Duodenal mucosa (tissue), 2 donors: ENCODE data around the gene AATK.

Experiments
- H3K27ac ChIP-seq: one replicate; pipeline ENCODE4 v1.7.0; 2013; ENCODE audit warnings: low read depth, low read length
- H3K27me3 ChIP-seq, 2 donors: one replicate each; pipeline ENCODE4 v1.7.0; 2013; ENCODE audit warnings: low read length in 2 of 2, control low read depth in 1 of 2; ENCODE audit not compliant: insufficient read depth in 2 of 2, control insufficient read depth in 1 of 2
- H3K36me3 ChIP-seq, 2 donors: one replicate each; pipeline ENCODE4 v1.7.0; 2013; ENCODE audit warnings: low read length in 2 of 2, control low read depth in 1 of 2; ENCODE audit not compliant: insufficient read depth in 2 of 2, control insufficient read depth in 1 of 2
- H3K4me1 ChIP-seq, 2 donors: one replicate each; pipeline ENCODE4 v1.7.0; 2013; ENCODE audit warnings: low read length in 2 of 2, control low read depth in 1 of 2; ENCODE audit not compliant: insufficient read depth in 2 of 2, control insufficient read depth in 1 of 2
- H3K4me3 ChIP-seq, 2 donors: one replicate each; pipeline ENCODE4 v1.7.0; 2013; ENCODE audit warnings: low read length in 2 of 2, low read depth in 1 of 2
- H3K9ac ChIP-seq, 2 donors: one replicate each; pipeline ENCODE4 v1.7.0; 2013; ENCODE audit warnings: low read length in 2 of 2, low read depth in 1 of 2
- H3K9me3 ChIP-seq, 2 donors: one replicate each; pipeline ENCODE4 v1.7.0; 2013; ENCODE audit warnings: low read length in 2 of 2, control low read depth in 1 of 2; ENCODE audit not compliant: control insufficient read depth in 1 of 2

Gene AATK

GRCh38 chr17:81162491-81162890 is 3.5 kb downstream of the AATK start:
- Histone ChIP-seq H3K27ac (no peak overlapping the region), H3K9ac (no peak overlapping the region), H3K9me3 (no peaks in the 10 kb centered on the region), H3K4me3 (no peak overlapping the region), H3K4me1 (peaks cover 0 to 7% of the 10 kb centered on the region in 2 donors), H3K36me3 (no peaks in the 10 kb centered on the region), H3K27me3 (peaks cover 3 to 6% of the 10 kb centered on the region in 2 donors)

GRCh38 chr17:81161972-81162371 is 4.0 kb downstream of the AATK start:
- Histone ChIP-seq H3K9me3 (no peaks in the 10 kb centered on the region), H3K9ac (no peak overlapping the region), H3K4me3 (no peak overlapping the region), H3K36me3 (no peaks in the 10 kb centered on the region), H3K4me1 (peaks cover 0 to 7% of the 10 kb centered on the region in 2 donors), H3K27me3 (peaks cover 3 to 6% of the 10 kb centered on the region in 2 donors), H3K27ac (no peak overlapping the region)

GRCh38 chr17:81161536-81161935 is 4.5 kb downstream of the AATK start:
- no peak overlapping the region for H3K27ac ChIP-seq
- H3K27me3 ChIP-seq: peaks cover 0 to 6% of the 10 kb centered on the region in 2 donors
- H3K9me3 ChIP-seq: no peaks in the 10 kb centered on the region
- no peak overlapping the region for H3K9ac ChIP-seq
- no peaks in the 10 kb centered on the region for H3K36me3 ChIP-seq
- H3K4me1 ChIP-seq: peaks cover 0 to 7% of the 10 kb centered on the region in 2 donors
- no peak overlapping the region for H3K4me3 ChIP-seq

- H3K9ac ChIP-seq: no peak overlapping the region
- H3K9me3 ChIP-seq: no peaks in the 10 kb centered on the region
- no peak overlapping the region for H3K4me3 ChIP-seq
- peaks cover 0 to 6% of the 10 kb centered on the region in 2 donors for H3K27me3 ChIP-seq
- H3K27ac ChIP-seq: no peak overlapping the region
- H3K4me1 ChIP-seq: peaks cover 0 to 7% of the 10 kb centered on the region in 2 donors
- H3K36me3 ChIP-seq: no peaks in the 10 kb centered on the region
Measured at GRCh38 chr17:81160747-81161453, 5.1 kb downstream of the AATK start.

GRCh38 chr17:81160306-81160705 is 5.7 kb downstream of the AATK start:
- Histone ChIP-seq H3K27ac (no peak overlapping the region), H3K9me3 (no peaks in the 10 kb centered on the region), H3K9ac (no peak overlapping the region), H3K27me3 (peaks cover 0 to 6% of the 10 kb centered on the region in 2 donors), H3K4me1 (peaks cover 0 to 2% of the 10 kb centered on the region in 2 donors), H3K36me3 (no peaks in the 10 kb centered on the region), H3K4me3 (no peak overlapping the region)

GRCh38 chr17:81159611-81160265 is 6.3 kb downstream of the AATK start:
- H3K9me3 ChIP-seq: no peaks in the 10 kb centered on the region
- H3K4me1 ChIP-seq: no peaks in the 10 kb centered on the region
- no peak overlapping the region for H3K27ac ChIP-seq
- no peak overlapping the region for H3K9ac ChIP-seq
- no peaks in the 10 kb centered on the region for H3K36me3 ChIP-seq
- H3K4me3 ChIP-seq: no peak overlapping the region
- peaks cover 0 to under 1% of the 10 kb centered on the region in 2 donors for H3K27me3 ChIP-seq

GRCh38 chr17:81158688-81159590 is 7.1 kb downstream of the AATK start:
- Histone ChIP-seq H3K4me3 (no peak overlapping the region), H3K9ac (no peak overlapping the region), H3K4me1 (no peaks in the 10 kb centered on the region), H3K27me3 (no peaks in the 10 kb centered on the region), H3K9me3 (no peaks in the 10 kb centered on the region), H3K36me3 (no peaks in the 10 kb centered on the region), H3K27ac (no peak overlapping the region)

- Histone ChIP-seq H3K9me3 (no peaks in the 10 kb centered on the region), H3K27ac (no peak overlapping the region), H3K27me3 (no peaks in the 10 kb centered on the region), H3K9ac (no peak overlapping the region), H3K4me1 (no peaks in the 10 kb centered on the region), H3K36me3 (no peaks in the 10 kb centered on the region), H3K4me3 (no peak overlapping the region)
Measured at GRCh38 chr17:81157848-81158687, 8.0 kb downstream of the AATK start.

GRCh38 chr17:81156866-81157805 is 8.9 kb downstream of the AATK start:
- Histone ChIP-seq H3K9me3 (no peaks in the 10 kb centered on the region), H3K36me3 (no peaks in the 10 kb centered on the region), H3K4me3 (no peak overlapping the region), H3K27me3 (no peaks in the 10 kb centered on the region), H3K4me1 (no peaks in the 10 kb centered on the region), H3K9ac (no peak overlapping the region), H3K27ac (no peak overlapping the region)
